GM12892 (cell line): ENCODE results near the gene OSBPL10.

ENCODE experiments used
- POLR2A ChIP-seq: IDR thresholded peaks from 2 replicates; pipeline ENCODE4 v1.6.1; 2011; ENCODE audit warnings: low read depth, low read length, control low read depth
- POLR2AphosphoS5 ChIP-seq: IDR thresholded peaks from 2 replicates; pipeline ENCODE4 v1.6.1; 2011; ENCODE audit warnings: low read depth, low read length, control low read depth

GRCh38 chr3:32021155-32021554, 40.1 kb upstream of the OSBPL10 start:
- TF ChIP-seq POLR2AphosphoS5, result no peak
- no peak for TF ChIP-seq POLR2A
